ENCODE results near the gene KRTAP2-2.
"Not testable (repeated sequence)": the region's sequence is repeated elsewhere in the genome, so short reads cannot be mapped to it uniquely, and the experiment has no call there.

The KRTAP2-2 gene

GRCh38 chr17:41055130-41055529 lies at the start of gene KRTAP2-2:
TSS of gene KRTAP2-2 (minus strand) at chr17:41055230. CDS start at chr17:41055211, 19 bp downstream.
- not testable (repeated sequence) for TF ChIP-seq CTCF (IDR thresholded peaks at IDR 0.05)

- TF ChIP-seq CTCF (IDR thresholded peaks at IDR 0.05), result no peak
These were observed 48.9 kb upstream of the KRTAP2-2 start for GRCh38 chr17:41103896-41104295.

GRCh38 chr17:41101586-41102259 lies 46.7 kb upstream of the KRTAP2-2 start, which contains the start of gene KRTAP4-16:
TSS of gene KRTAP4-16 (minus strand) at chr17:41102209. CDS start at chr17:41102209, 0 bp downstream.
- no peak for TF ChIP-seq CTCF (IDR thresholded peaks at IDR 0.05)

GRCh38 chr17:41098481-41098880 lies 43.5 kb upstream of the KRTAP2-2 start:
- TF ChIP-seq CTCF (IDR thresholded peaks at IDR 0.05), result no peak

GRCh38 chr17:41098042-41098441 lies 43.0 kb upstream of the KRTAP2-2 start, which contains the start of gene KRTAP4-8:
TSS of gene KRTAP4-8 (minus strand) at chr17:41098142. CDS start at chr17:41098084, 58 bp downstream.
- no peak for TF ChIP-seq CTCF (IDR thresholded peaks at IDR 0.05)

- no peak for TF ChIP-seq CTCF (IDR thresholded peaks at IDR 0.05)
These were observed 41.0 kb upstream of the KRTAP2-2 start for GRCh38 chr17:41096055-41096454.

- not testable (repeated sequence) for TF ChIP-seq CTCF (IDR thresholded peaks at IDR 0.05)
These were observed 29.2 kb upstream of the KRTAP2-2 start, which contains the start of gene KRTAP4-7 for GRCh38 chr17:41084100-41084856. TSS of gene KRTAP4-7 (plus strand) at chr17:41084150. CDS start at chr17:41084207, 57 bp downstream.
